ENCODE results near the gene MED15. TPM values are rescaled to one million over a fixed set of nuclear protein-coding genes. Genes with fewer than 3 reads are reported as not detected.

Gene MED15
- total RNA-seq, 1 donor from 2014 or later: 83.6 TPM

DNA sequence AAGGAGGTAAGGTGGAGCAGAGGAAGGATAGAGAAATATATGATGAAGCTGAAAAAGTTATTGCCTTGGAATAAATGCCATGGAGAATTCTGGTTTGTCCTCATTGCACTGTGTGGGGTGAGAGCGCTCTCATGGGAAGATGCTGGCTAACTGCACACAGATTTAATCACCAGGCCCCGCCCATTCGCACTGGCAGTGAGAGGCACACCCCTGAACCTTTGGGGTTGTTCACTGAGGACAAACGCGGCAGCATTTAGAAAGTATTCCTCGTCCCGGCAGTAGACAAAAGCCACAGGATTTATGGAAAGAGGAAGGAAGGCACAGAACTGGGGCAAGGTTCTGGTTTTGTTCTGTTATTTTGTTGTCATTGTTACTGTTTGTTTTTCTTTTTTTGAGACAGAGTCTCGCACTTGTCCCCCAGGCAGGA lies 70.2 kb downstream of the MED15 start:
- no peak overlapping the region for H3K27ac Mint-ChIP-seq (ENCODE audit: unreplicated experiment)
- peaks cover 6% of the 10 kb centered on the region for H3K36me3 Mint-ChIP-seq (ENCODE audit: unreplicated experiment)
- TF ChIP-seq, protein P1, sequence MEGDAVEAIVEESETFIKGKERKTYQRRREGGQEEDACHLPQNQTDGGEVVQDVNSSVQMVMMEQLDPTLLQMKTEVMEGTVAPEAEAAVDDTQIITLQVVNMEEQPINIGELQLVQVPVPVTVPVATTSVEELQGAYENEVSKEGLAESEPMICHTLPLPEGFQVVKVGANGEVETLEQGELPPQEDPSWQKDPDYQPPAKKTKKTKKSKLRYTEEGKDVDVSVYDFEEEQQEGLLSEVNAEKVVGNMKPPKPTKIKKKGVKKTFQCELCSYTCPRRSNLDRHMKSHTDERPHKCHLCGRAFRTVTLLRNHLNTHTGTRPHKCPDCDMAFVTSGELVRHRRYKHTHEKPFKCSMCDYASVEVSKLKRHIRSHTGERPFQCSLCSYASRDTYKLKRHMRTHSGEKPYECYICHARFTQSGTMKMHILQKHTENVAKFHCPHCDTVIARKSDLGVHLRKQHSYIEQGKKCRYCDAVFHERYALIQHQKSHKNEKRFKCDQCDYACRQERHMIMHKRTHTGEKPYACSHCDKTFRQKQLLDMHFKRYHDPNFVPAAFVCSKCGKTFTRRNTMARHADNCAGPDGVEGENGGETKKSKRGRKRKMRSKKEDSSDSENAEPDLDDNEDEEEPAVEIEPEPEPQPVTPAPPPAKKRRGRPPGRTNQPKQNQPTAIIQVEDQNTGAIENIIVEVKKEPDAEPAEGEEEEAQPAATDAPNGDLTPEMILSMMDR (IDR thresholded peaks at IDR 0.05; ENCODE audit: partially characterized antibody, unreplicated experiment): no peak
- no peak for DNase-seq
- H3K4me3 Mint-ChIP-seq (ENCODE audit: unreplicated experiment): no peak overlapping the region
- H3K9me3 Mint-ChIP-seq (ENCODE audit: unreplicated experiment): peaks cover 13% of the 10 kb centered on the region
- H3K27me3 Mint-ChIP-seq (ENCODE audit: unreplicated experiment): peaks cover 3% of the 10 kb centered on the region
- peaks cover 20% of the 10 kb centered on the region for H3K4me1 Mint-ChIP-seq (ENCODE audit: low read depth, unreplicated experiment)

DNA sequence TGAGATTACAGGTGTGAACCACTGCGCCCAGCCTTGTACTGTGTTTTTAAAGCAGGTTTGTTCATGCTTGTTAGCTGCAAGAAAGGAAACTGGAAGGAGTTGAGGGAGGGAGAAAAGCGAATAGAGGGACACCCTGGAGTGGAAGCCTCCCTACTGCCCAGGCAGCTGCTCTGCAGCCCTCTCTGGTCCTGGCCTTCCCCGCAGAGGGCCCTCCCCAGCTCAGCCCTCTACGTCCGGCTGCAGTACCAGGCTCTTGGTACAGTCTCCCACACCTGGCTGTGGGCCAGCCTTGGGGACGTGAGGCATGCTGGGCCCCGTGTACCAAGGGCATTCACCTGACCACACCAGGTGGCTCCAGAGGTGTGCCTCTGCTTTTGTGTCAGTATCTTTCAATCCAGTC lies 70.8 kb downstream of the MED15 start:
- Mint-ChIP-seq H3K27ac (ENCODE audit: unreplicated experiment) (peak overlapping the region; percentile 66), H3K27me3 (ENCODE audit: unreplicated experiment) (peaks cover 3% of the 10 kb centered on the region), H3K9me3 (ENCODE audit: unreplicated experiment) (peaks cover 13% of the 10 kb centered on the region), H3K36me3 (ENCODE audit: unreplicated experiment) (peaks cover 6% of the 10 kb centered on the region), H3K4me3 (ENCODE audit: unreplicated experiment) (no peak overlapping the region), H3K4me1 (ENCODE audit: low read depth, unreplicated experiment) (peaks cover 20% of the 10 kb centered on the region)
- TF ChIP-seq, protein P1 (IDR thresholded peaks at IDR 0.05; ENCODE audit: partially characterized antibody, unreplicated experiment): no peak
- no peak for DNase-seq

DNA sequence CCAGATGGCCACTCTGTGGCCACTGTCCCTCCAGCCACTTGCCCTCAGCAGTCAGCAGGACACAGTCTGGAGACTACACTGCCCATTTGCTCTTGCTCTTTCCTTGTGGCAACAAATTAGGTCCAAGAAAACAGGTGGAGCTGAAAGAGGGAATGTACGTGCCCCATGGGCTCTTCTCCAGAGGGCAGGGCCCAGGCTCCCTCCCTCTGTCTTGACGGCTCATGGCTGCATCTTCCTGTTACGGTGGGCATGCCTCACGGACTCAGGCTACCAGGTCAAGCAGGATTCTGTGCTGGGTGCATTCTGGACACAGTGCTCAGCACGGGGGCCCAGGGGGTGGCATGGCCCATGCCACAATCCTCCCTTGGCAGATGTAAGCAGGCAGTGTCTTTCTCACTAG lies 71.3 kb downstream of the MED15 start:
- peak overlapping the region; percentile 66 for H3K27ac Mint-ChIP-seq (ENCODE audit: unreplicated experiment)
- H3K9me3 Mint-ChIP-seq (ENCODE audit: unreplicated experiment): peaks cover 13% of the 10 kb centered on the region

DNA sequence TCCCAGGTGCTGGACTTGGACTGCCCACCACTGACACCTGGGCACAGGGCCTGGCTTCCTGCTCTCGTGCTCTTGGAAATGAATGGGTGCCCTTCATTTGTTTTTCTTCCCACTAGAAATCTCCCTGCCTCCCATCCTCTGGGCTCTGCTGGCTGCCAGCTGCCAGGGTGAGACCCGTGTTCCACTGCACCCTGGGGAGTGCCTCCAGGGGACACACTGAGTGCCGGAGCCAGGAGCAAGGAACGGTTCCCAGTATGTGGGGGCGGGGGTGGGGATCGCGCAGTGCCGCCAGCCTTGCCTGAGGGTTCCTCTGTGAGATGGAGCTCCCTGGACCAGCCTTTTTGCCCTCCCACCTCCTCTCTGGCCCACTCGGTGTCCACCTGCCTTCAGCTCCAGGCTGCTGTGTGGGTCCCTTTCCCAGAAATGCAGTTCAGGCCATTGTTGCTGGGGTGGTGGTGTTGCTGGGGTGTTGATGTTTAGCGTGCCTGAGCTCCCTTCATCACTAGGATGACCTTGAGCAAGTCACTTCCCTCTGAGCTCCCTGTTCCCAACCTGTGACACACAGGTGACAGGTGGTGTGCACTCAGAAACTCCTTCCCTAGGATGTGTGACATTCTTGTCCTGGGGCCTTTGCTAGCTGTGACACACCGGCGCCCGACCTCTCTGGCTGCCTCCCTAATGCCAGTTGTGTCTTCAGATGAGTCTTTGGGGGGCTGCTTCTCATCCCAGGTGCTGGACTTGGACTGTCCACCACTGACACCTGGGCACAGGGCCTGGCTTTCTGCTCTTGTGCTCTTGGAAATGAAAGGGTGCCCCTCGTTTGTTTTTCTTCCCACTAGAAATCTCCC lies 72.1 kb downstream of the MED15 start:
- Mint-ChIP-seq H3K27me3 (ENCODE audit: unreplicated experiment) (peaks cover 3% of the 10 kb centered on the region), H3K36me3 (ENCODE audit: unreplicated experiment) (peaks cover 4% of the 10 kb centered on the region), H3K27ac (ENCODE audit: unreplicated experiment) (no peak overlapping the region), H3K4me1 (ENCODE audit: low read depth, unreplicated experiment) (peaks cover 20% of the 10 kb centered on the region), H3K4me3 (ENCODE audit: unreplicated experiment) (no peak overlapping the region), H3K9me3 (ENCODE audit: unreplicated experiment) (peaks cover 15% of the 10 kb centered on the region)
- TF ChIP-seq, protein P1 (IDR thresholded peaks at IDR 0.05; ENCODE audit: partially characterized antibody, unreplicated experiment): no peak
- DNase-seq: no peak

More for the DNA sequence above, 71.3 kb downstream of the MED15 start:
- DNase-seq: no peak
- peaks cover 20% of the 10 kb centered on the region for H3K4me1 Mint-ChIP-seq (ENCODE audit: low read depth, unreplicated experiment)
- peaks cover 3% of the 10 kb centered on the region for H3K27me3 Mint-ChIP-seq (ENCODE audit: unreplicated experiment)
- H3K36me3 Mint-ChIP-seq (ENCODE audit: unreplicated experiment): peaks cover 6% of the 10 kb centered on the region
- no peak overlapping the region for H3K4me3 Mint-ChIP-seq (ENCODE audit: unreplicated experiment)
- TF ChIP-seq, protein P1 (IDR thresholded peaks at IDR 0.05; ENCODE audit: partially characterized antibody, unreplicated experiment): no peak

DNA sequence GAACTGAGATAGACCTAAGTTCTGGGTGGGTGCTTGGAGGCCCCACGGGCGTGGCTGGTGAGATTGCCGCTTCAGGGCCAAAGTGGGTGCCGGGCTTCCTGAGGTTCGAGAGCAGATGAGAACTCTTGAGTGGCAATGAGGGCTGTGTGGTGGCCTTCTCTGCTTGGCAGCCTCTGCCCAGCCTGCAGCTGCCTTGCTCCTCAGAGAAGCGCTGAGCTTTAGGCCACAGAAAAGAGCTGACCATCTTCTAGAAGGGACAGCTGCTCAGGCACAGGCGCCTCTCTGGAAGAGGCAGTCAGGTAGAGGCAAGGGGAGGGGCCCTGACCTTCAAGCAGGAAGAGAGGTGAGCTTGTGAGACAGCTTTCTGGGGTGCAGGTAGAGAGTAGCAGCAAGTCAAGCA lies 72.8 kb downstream of the MED15 start:
- H3K27ac Mint-ChIP-seq (ENCODE audit: unreplicated experiment): no peak overlapping the region
- H3K36me3 Mint-ChIP-seq (ENCODE audit: unreplicated experiment): no peaks in the 10 kb centered on the region
- peaks cover 20% of the 10 kb centered on the region for H3K4me1 Mint-ChIP-seq (ENCODE audit: low read depth, unreplicated experiment)
- DNase-seq: no peak
- TF ChIP-seq, protein P1 (IDR thresholded peaks at IDR 0.05; ENCODE audit: partially characterized antibody, unreplicated experiment): no peak
- H3K9me3 Mint-ChIP-seq (ENCODE audit: unreplicated experiment): peaks cover 18% of the 10 kb centered on the region
- no peak overlapping the region for H3K4me3 Mint-ChIP-seq (ENCODE audit: unreplicated experiment)
- H3K27me3 Mint-ChIP-seq (ENCODE audit: unreplicated experiment): peaks cover 3% of the 10 kb centered on the region
